Stimulated activated CD8-positive, alpha-beta memory T cell treated with anti-CD3 and anti-CD28 coated beads, Interleukin-7, amount 100 ng/mL, for 1 hour (primary cell): ENCODE results near the gene LAMA1.

Experiments
- DNase-seq, 2 donors: peaks; one replicate each; pipeline ENCODE4 v3.0.0-alpha.2; 2020; ENCODE audit warnings: low read depth in 2 of 2

LAMA1 gene

GRCh38 chr18:6994056-6994770 is 123.4 kb downstream of the LAMA1 start:
- no peak for DNase-seq

- DNase-seq = no peak
These were observed 124.8 kb downstream of the LAMA1 start for GRCh38 chr18:6992761-6993160.

GRCh38 chr18:6983366-6983765 is 134.2 kb downstream of the LAMA1 start:
- no peak for DNase-seq

GRCh38 chr18:6982398-6982797 is 135.2 kb downstream of the LAMA1 start:
- no peak for DNase-seq

- no peak for DNase-seq
These were observed 137.2 kb downstream of the LAMA1 start for GRCh38 chr18:6980363-6980762.

GRCh38 chr18:6979954-6980353 is 137.6 kb downstream of the LAMA1 start:
- no peak for DNase-seq

- no peak for DNase-seq
These were observed 140.7 kb downstream of the LAMA1 start for GRCh38 chr18:6976935-6977334.

GRCh38 chr18:6975084-6975483 is 142.5 kb downstream of the LAMA1 start:
- no peak for DNase-seq

- DNase-seq = no peak
These were observed 145.6 kb downstream of the LAMA1 start for GRCh38 chr18:6971823-6972478.

- no peak for DNase-seq
These were observed 154.0 kb downstream of the LAMA1 start for GRCh38 chr18:6963452-6964097.

- DNase-seq = no peak
These were observed 154.8 kb downstream of the LAMA1 start for GRCh38 chr18:6962571-6963451.

- DNase-seq = no peak
These were observed 156.3 kb downstream of the LAMA1 start for GRCh38 chr18:6961331-6961730.

GRCh38 chr18:6960656-6961055 is 156.9 kb downstream of the LAMA1 start:
- no peak for DNase-seq

GRCh38 chr18:6960124-6960523 is 157.5 kb downstream of the LAMA1 start:
- DNase-seq = no peak

- DNase-seq = no peak
These were observed 158.5 kb downstream of the LAMA1 start for GRCh38 chr18:6959110-6959509.

- DNase-seq = no peak
These were observed 160.6 kb downstream of the LAMA1 start for GRCh38 chr18:6956999-6957398.

GRCh38 chr18:6956495-6956894 is 161.1 kb downstream of the LAMA1 start:
- no peak for DNase-seq

- no peak for DNase-seq
These were observed 162.3 kb downstream of the LAMA1 start for GRCh38 chr18:6955304-6955703.

GRCh38 chr18:6954501-6954900 is 163.1 kb downstream of the LAMA1 start:
- no peak for DNase-seq

- DNase-seq = no peak
These were observed 166.1 kb downstream of the LAMA1 start for GRCh38 chr18:6951336-6952090.

- DNase-seq = no peak
These were observed 167.0 kb downstream of the LAMA1 start for GRCh38 chr18:6950641-6951040.
